HL-60 (cell line): Measurements from ENCODE around the gene RALY.

Experiments used
- DNase-seq, 2 experiments: peaks; one replicate each; pipeline ENCODE4 v3.0.0-alpha.2; 2010 to 2020; ENCODE audit warnings: low read depth in 1 of 2, low spot score in 1 of 2
- H3K27ac ChIP-seq: fragments of 250-450 bp; sonication (Bioruptor Pico); replicated peaks from 2 replicates; pipeline ENCODE4 v1.5.1; 2020; ENCODE audit warnings: mild to moderate bottlenecking, moderate library complexity
- H3K27me3 ChIP-seq: fragments of 250-450 bp; sonication (Bioruptor Pico); 2 replicates; pipeline ENCODE4 v1.5.1; 2021; ENCODE audit warnings: mild to moderate bottlenecking, moderate library complexity; ENCODE audit not compliant: insufficient read depth, poor library complexity, severe bottlenecking
- H3K4me3 ChIP-seq: replicated peaks from 2 replicates; pipeline ENCODE4 v1.5.1; 2011; ENCODE audit warnings: mild to moderate bottlenecking, control low read depth, low read length; ENCODE audit not compliant: insufficient read depth
- CTCF ChIP-seq: IDR thresholded peaks from one replicate; pipeline ENCODE4 v1.5.1; 2011; ENCODE audit warnings: low read length, control low read depth, inconsistent platforms; ENCODE audit not compliant: insufficient read depth
- GABPA ChIP-seq: IDR thresholded peaks from 2 replicates; pipeline ENCODE4 v1.6.1; 2012; ENCODE audit warnings: low read depth
- POLR2AphosphoS5 ChIP-seq: IDR thresholded peaks from 2 replicates; pipeline ENCODE4 v1.6.1; 2012; ENCODE audit warnings: low read depth
- REST ChIP-seq: IDR thresholded peaks from 2 replicates; pipeline ENCODE4 v1.6.1; 2012; ENCODE audit warnings: low read depth; ENCODE audit not compliant: insufficient replicate concordance
- SPI1 ChIP-seq: IDR thresholded peaks from 2 replicates; pipeline ENCODE4 v1.6.1; 2012; ENCODE audit warnings: low read depth, mild to moderate bottlenecking, borderline replicate concordance

Gene RALY

GRCh38 chr20:34045294-34045693 is 51.6 kb downstream of the RALY start:
- Histone ChIP-seq H3K27ac (no peak overlapping the region), H3K4me3 (no peak overlapping the region), H3K27me3 (no peaks in the 10 kb centered on the region)
- DNase-seq, result no peak
- no peak for TF ChIP-seq POLR2AphosphoS5
- TF ChIP-seq SPI1, result no peak
- TF ChIP-seq GABPA, result no peak
- TF ChIP-seq REST, result no peak
- no peak for TF ChIP-seq CTCF

- H3K27me3 ChIP-seq, result no peaks in the 10 kb centered on the region
- no peak overlapping the region for H3K27ac ChIP-seq
- no peak for TF ChIP-seq POLR2AphosphoS5
- TF ChIP-seq REST, result no peak
- TF ChIP-seq SPI1, result no peak
- TF ChIP-seq GABPA, result no peak
- H3K4me3 ChIP-seq, result no peak overlapping the region
- no peak for DNase-seq
Measured at GRCh38 chr20:34045930-34046725, 52.4 kb downstream of the RALY start.

- Histone ChIP-seq H3K27ac (no peak overlapping the region), H3K27me3 (no peaks in the 10 kb centered on the region), H3K4me3 (no peak overlapping the region)
- TF ChIP-seq SPI1 (no peak), GABPA (no peak), CTCF (no peak), POLR2AphosphoS5 (no peak), REST (no peak)
- no peak for DNase-seq
Measured at GRCh38 chr20:34047010-34047687, 53.4 kb downstream of the RALY start.
